ENCODE results near the gene CMIP.

Gene CMIP

GRCh38 chr16:81555660-81556059 is 111.1 kb downstream of the CMIP start:
- no peak overlapping the region for H3K4me3 ChIP-seq (ENCODE audit: low read depth, low read length)
- TF ChIP-seq CTCF (IDR thresholded peaks at IDR 0.05; ENCODE audit: low read depth, low read length, missing control alignments): no peak
- DNase-seq (ENCODE audit: low read depth): no peak

- TF ChIP-seq CTCF (IDR thresholded peaks at IDR 0.05; ENCODE audit: low read depth, low read length, missing control alignments): no peak
- no peak for DNase-seq (ENCODE audit: low read depth)
Observed at GRCh38 chr16:81556715-81557284, 112.2 kb downstream of the CMIP start.

GRCh38 chr16:81558077-81558443 is 113.5 kb downstream of the CMIP start:
- TF ChIP-seq CTCF (IDR thresholded peaks at IDR 0.05; ENCODE audit: low read depth, low read length, missing control alignments): no peak
- no peak overlapping the region for H3K4me3 ChIP-seq (ENCODE audit: low read depth, low read length)

More at GRCh38 chr16:81556715-81557284, 112.2 kb downstream of the CMIP start:
- no peak overlapping the region for H3K4me3 ChIP-seq (ENCODE audit: low read depth, low read length)

GRCh38 chr16:81558444-81559175 is 114.0 kb downstream of the CMIP start:
- no peak for DNase-seq (ENCODE audit: low read depth)
- TF ChIP-seq CTCF (IDR thresholded peaks at IDR 0.05; ENCODE audit: low read depth, low read length, missing control alignments): no peak
- no peak overlapping the region for H3K4me3 ChIP-seq (ENCODE audit: low read depth, low read length)

More at GRCh38 chr16:81558077-81558443, 113.5 kb downstream of the CMIP start:
- DNase-seq (ENCODE audit: low read depth): no peak

- H3K4me3 ChIP-seq (ENCODE audit: low read depth, low read length): no peak overlapping the region
- TF ChIP-seq CTCF (IDR thresholded peaks at IDR 0.05; ENCODE audit: low read depth, low read length, missing control alignments): no peak
- no peak for DNase-seq (ENCODE audit: low read depth)
Observed at GRCh38 chr16:81560979-81561657, 116.5 kb downstream of the CMIP start.

GRCh38 chr16:81562174-81562849 is 117.7 kb downstream of the CMIP start:
- no peak overlapping the region for H3K4me3 ChIP-seq (ENCODE audit: low read depth, low read length)
- DNase-seq (ENCODE audit: low read depth): no peak
- no peak for TF ChIP-seq CTCF (IDR thresholded peaks at IDR 0.05; ENCODE audit: low read depth, low read length, missing control alignments)

Measured in GM12864 (cell line).